ENCODE results near the gene LDLRAD3. TPM values are rescaled to one million over a fixed set of nuclear protein-coding genes. Genes with fewer than 3 reads are reported as not detected.

LDLRAD3 gene
- total RNA-seq, 2 experiments from 2014 or later: not detected

GRCh38 chr11:36131721-36132397, 188.0 kb downstream of the LDLRAD3 start:
- Histone ChIP-seq H2AFZ (ENCODE audit: low read length) (no peak overlapping the region), H3K27ac (ENCODE audit: low read depth, low read length, poor library complexity, severe bottlenecking) (no peak overlapping the region), H3K4me3 (ENCODE audit: low read depth, low read length, poor library complexity, severe bottlenecking) (no peak overlapping the region), H3K9me2 (ENCODE audit: insufficient read depth, low read length) (no peaks in the 10 kb centered on the region), H3K36me3 (ENCODE audit: insufficient read depth, low read length) (no peaks in the 10 kb centered on the region), H3K4me1 (ENCODE audit: insufficient read depth, low read length, poor library complexity, severe bottlenecking) (no peaks in the 10 kb centered on the region), H3K9me3 (ENCODE audit: low read length) (no peaks in the 10 kb centered on the region), H3K4me2 (ENCODE audit: low read length) (no peak overlapping the region), H3K79me2 (ENCODE audit: insufficient read depth, low read depth, low read length) (no peaks in the 10 kb centered on the region), H4K20me1 (ENCODE audit: insufficient read depth, low read length) (no peaks in the 10 kb centered on the region)
- peak; percentile 53 for DNase-seq (ENCODE audit: low spot score)
- no TSS peak for BruUV-seq (replicated peaks)
- intact Hi-C loops (cut with micrococcal nuclease; ENCODE audit: unreplicated experiment): loop anchor here (1.0 kb wide), 1 partner anchor 516 kb away; no protein-coding TSS in a partner anchor
- CTCF ChIA-PET (ENCODE audit: unreplicated experiment): interaction anchor here (1.3 kb wide), 1 partner anchor 310 kb away, joined by 3 read pairs; no protein-coding TSS in a partner anchor
- TF ChIP-seq, protein P1, sequence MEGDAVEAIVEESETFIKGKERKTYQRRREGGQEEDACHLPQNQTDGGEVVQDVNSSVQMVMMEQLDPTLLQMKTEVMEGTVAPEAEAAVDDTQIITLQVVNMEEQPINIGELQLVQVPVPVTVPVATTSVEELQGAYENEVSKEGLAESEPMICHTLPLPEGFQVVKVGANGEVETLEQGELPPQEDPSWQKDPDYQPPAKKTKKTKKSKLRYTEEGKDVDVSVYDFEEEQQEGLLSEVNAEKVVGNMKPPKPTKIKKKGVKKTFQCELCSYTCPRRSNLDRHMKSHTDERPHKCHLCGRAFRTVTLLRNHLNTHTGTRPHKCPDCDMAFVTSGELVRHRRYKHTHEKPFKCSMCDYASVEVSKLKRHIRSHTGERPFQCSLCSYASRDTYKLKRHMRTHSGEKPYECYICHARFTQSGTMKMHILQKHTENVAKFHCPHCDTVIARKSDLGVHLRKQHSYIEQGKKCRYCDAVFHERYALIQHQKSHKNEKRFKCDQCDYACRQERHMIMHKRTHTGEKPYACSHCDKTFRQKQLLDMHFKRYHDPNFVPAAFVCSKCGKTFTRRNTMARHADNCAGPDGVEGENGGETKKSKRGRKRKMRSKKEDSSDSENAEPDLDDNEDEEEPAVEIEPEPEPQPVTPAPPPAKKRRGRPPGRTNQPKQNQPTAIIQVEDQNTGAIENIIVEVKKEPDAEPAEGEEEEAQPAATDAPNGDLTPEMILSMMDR (conservative IDR thresholded peaks at IDR 0.05; ENCODE audit: low read length): peak; percentile 84
- no peak for TF ChIP-seq EZH2phosphoT487 (IDR thresholded peaks at IDR 0.05; ENCODE audit: borderline replicate concordance, low read depth, low read length)
- POLR2A ChIA-PET: interaction anchor here (0.6 to 0.7 kb wide), 3 partner anchors 99 to 1413 kb away, joined by 3 read pairs; no protein-coding TSS in a partner anchor

- ChIA-PET POLR2A (no interaction called here), CTCF (ENCODE audit: unreplicated experiment) (interaction anchor here (1.0 kb wide), 1 partner anchor 23 kb away, joined by 3 read pairs; no protein-coding TSS in a partner anchor)
- Histone ChIP-seq H3K4me3 (ENCODE audit: low read depth, low read length, poor library complexity, severe bottlenecking) (no peak overlapping the region), H3K36me3 (ENCODE audit: insufficient read depth, low read length) (no peaks in the 10 kb centered on the region), H2AFZ (ENCODE audit: low read length) (no peak overlapping the region), H3K27ac (ENCODE audit: low read depth, low read length, poor library complexity, severe bottlenecking) (no peak overlapping the region), H3K79me2 (ENCODE audit: insufficient read depth, low read depth, low read length) (no peaks in the 10 kb centered on the region), H3K4me2 (ENCODE audit: low read length) (no peak overlapping the region), H4K20me1 (ENCODE audit: insufficient read depth, low read length) (no peaks in the 10 kb centered on the region), H3K9me3 (ENCODE audit: low read length) (no peaks in the 10 kb centered on the region), H3K9me2 (ENCODE audit: insufficient read depth, low read length) (no peaks in the 10 kb centered on the region), H3K4me1 (ENCODE audit: insufficient read depth, low read length, poor library complexity, severe bottlenecking) (no peaks in the 10 kb centered on the region)
- TF ChIP-seq EZH2phosphoT487 (IDR thresholded peaks at IDR 0.05; ENCODE audit: borderline replicate concordance, low read depth, low read length): no peak
- TF ChIP-seq, protein P1 (conservative IDR thresholded peaks at IDR 0.05; ENCODE audit: low read length): no peak
- no TSS peak for BruUV-seq (replicated peaks)
- no peak for DNase-seq (ENCODE audit: low spot score)
- intact Hi-C loops (cut with micrococcal nuclease; ENCODE audit: unreplicated experiment): no loop called here
Measured at GRCh38 chr11:36132940-36133339, 189.1 kb downstream of the LDLRAD3 start.

DNA sequence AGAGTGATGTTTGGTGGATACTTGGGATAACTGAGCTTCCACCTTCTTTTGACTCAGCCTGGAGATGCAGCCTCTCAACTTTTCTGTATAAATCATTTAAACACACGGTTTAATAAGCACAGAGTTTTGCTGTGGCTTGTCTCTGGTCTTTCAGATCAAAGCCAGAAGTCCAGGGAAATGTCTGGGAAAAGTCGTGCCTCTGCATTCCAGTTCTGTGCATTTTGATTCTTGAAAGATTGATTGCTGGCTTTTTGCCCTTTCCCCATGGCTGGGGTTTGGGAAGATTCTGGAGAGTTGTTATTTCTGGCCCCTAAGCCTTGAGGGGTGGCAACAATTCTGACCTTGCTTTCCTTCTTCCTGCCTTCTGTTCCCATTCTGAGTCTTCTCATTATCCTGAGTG, 191.2 kb downstream of the LDLRAD3 start:
- BruUV-seq (replicated peaks): no TSS peak
- Histone ChIP-seq H3K79me2 (ENCODE audit: insufficient read depth, low read depth, low read length) (no peaks in the 10 kb centered on the region), H2AFZ (ENCODE audit: low read length) (no peak overlapping the region), H3K4me2 (ENCODE audit: low read length) (no peak overlapping the region), H3K4me1 (ENCODE audit: insufficient read depth, low read length, poor library complexity, severe bottlenecking) (no peaks in the 10 kb centered on the region), H3K36me3 (ENCODE audit: insufficient read depth, low read length) (no peaks in the 10 kb centered on the region), H3K9me3 (ENCODE audit: low read length) (no peaks in the 10 kb centered on the region), H3K9me2 (ENCODE audit: insufficient read depth, low read length) (no peaks in the 10 kb centered on the region), H3K4me3 (ENCODE audit: low read depth, low read length, poor library complexity, severe bottlenecking) (no peak overlapping the region), H3K27ac (ENCODE audit: low read depth, low read length, poor library complexity, severe bottlenecking) (no peak overlapping the region), H4K20me1 (ENCODE audit: insufficient read depth, low read length) (no peaks in the 10 kb centered on the region)
- ChIA-PET CTCF (ENCODE audit: unreplicated experiment) (no interaction called here), POLR2A (no interaction called here)
- DNase-seq (ENCODE audit: low spot score): no peak
- intact Hi-C loops (cut with micrococcal nuclease; ENCODE audit: unreplicated experiment): no loop called here
- TF ChIP-seq EZH2phosphoT487 (IDR thresholded peaks at IDR 0.05; ENCODE audit: borderline replicate concordance, low read depth, low read length): no peak
- TF ChIP-seq, protein P1 (conservative IDR thresholded peaks at IDR 0.05; ENCODE audit: low read length): no peak
